NCI-H2029 treated with DMSO at 0.1 percent for 48 hours (cell line): Measurements from ENCODE around the gene KIF27.
A peak's percentile ranks its signal among the peaks of the same experiment; 100 is the strongest.
"Not testable (repeated sequence)": the region's sequence is repeated elsewhere in the genome, so short reads cannot be mapped to it uniquely, and the experiment has no call there.

Source experiments
- DNase-seq: peaks from one replicate; lab custom pipeline; 2025; lab: John Stamatoyannopoulos, UW

Gene KIF27

DNA sequence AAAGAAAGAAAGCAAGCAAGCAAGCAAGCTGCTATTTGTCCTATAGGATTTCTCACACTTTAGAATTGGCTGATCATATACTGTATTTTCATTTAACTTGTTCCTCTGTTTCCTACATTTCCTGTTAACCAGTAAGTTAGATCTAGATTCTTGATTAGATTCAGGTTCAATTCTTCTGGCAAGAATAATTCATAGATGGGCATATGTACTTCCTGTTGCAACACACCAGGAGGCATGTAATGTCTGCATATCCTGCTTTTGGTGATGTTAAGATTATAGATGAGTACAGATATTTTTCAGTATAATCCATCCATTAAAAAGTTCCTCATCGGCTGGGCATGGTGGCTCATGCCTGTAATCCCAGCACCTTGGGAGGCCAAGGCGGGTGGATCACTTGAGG, 10.8 kb upstream of the KIF27 start:
- DNase-seq, result no peak

DNA sequence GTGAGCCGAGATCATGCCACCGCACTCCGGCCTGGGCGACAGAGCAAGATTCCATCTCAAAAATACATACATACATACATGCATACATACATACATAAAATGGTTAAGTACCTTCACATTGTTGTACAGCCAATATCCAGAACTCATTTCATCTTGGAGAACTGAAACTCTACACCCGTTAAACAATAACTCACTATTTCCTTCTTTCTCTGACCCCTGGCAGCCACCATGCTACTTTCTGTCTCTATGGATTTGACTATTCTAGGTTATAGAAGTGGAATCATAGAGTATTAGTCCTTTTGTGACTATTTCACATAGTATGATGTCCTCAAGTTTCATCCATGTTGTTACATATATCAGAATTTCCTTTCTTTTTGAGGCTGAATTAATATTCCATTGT, 9.6 kb upstream of the KIF27 start:
- DNase-seq, result no peak

DNA sequence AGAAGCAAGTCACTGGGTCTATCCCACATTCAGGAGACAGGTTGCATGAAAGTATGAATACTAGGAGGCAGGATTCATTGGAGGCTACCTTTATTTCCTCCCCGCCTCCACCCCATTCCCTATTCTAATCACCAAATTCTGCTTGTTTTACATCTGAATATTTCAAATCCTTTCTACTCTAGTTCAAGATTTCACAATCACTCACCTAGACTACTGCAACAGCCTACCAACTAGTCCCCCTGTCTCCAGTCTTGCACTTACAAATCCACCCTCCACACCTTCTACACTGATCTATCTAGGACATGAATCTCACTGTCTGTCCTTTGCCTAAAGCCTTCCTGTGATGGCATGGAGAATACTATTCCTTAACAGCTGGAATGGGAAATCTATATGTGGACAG, 6.4 kb upstream of the KIF27 start:
- no peak for DNase-seq

DNA sequence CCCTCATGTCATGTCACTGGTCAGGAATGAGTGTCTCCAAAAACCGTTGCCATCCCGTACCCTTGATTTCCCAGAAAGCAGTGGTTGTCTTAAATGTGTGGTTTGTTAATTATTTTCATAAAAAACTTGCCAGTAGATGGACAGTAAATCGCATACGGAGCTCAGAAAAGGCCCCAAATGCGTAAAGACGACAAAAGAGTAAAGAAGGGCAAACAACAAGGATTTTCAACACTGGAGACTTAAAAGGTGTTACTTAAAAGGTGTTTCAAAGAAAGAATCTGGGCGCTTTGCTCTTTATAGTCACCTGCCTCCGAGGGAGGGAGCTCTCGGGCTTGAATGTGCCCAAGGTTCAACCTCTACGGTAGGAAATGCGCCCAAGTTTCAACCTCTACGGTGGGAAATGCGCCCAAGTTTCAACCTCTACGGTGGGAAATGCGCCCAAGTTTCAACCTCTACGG, 734 bp downstream of the KIF27 start:
- DNase-seq, result peak; percentile 35

DNA sequence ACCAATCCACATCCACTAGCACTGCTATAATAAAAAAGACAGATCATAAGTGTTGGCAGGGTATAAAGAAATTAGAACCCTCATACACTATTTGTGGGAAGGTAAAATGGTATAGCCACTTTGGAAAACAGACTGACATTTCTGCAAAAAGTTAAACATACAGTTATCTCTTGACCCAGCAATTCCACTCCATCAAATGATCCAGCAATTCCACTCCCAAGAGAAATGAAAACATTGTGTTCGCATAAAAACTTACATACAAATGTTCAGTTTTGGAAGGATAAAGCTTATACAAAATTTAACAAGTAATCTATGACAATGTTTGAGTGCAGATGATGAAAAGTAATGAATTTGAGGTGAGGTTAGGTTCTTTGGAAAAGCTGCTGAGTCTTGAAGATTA, 2.1 kb downstream of the KIF27 start:
- no peak for DNase-seq

DNA sequence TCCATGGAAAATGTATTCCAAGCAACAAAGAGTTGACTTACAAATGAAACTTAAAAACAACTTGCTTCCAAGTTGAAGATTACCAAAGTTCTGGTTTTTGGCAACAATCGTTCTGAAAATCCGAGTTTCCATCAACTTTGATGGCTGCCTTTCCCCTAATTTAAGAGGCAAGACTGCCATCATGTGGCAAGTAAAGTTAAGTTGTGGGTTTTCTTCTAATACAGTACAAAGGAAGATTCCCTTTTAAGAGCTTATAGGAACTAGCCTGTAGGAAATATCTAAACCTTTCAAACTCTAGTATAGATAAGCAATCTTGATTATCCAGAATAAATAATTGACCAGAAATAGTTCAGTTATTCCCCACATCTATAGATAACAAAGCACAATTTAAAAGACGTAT, 9.0 kb downstream of the KIF27 start:
- DNase-seq, result not testable (repeated sequence)

DNA sequence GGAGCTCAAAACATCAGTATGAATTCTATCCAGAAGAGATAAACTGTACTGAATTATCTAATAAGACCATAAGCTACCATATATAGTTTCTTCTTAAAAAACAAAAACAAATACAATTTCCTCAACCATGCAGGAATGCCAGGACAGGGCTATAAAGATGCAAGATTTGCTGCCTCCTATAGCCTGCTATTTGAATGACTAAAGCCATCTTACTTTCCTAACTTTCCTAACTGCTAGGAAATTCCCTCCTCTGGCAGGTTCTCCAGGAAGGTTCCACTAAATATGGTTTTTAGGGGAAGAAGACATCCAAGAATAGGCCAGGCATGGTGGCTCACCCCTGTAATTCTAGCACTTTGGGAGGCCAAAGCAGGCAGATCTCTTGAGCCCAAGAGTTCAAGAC, 15.1 kb downstream of the KIF27 start:
- DNase-seq, result no peak

DNA sequence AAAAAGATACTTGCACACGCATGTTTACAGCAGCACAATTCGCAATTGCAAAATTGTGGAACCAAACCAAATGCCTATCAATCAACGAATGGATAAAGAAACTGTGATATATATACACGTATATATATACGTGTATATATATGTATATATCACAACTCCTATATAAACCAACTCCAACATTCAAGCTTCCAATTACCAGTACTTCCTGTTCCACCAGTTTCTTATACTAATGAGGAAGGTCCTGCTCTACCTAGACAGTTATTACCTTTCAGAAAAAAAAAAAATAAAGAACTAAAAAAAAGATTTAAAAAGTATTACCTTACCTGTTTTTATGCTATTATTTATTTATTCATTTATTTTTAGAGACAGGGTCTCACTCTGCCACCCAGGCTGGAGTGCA, 20.6 kb downstream of the KIF27 start:
- DNase-seq, result not testable (repeated sequence)

DNA sequence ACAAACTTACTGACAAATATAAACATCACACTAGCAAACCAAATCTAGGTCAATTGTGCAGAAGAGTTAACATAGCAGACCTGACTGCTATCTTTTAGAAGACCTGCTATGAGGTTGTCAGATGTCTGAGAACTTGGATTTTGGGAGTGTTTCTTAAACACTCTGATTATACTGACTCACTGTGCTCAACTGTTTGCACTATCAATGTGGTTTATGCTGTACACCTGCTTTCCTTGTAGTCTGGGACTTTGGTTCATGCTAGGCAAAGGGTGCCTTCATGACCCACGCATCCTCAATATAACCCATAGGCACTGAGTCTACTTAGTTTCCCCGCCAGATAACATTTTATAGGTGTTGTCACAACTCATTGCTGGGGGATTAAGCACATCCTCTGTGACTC, 26.9 kb downstream of the KIF27 start:
- not testable (repeated sequence) for DNase-seq

DNA sequence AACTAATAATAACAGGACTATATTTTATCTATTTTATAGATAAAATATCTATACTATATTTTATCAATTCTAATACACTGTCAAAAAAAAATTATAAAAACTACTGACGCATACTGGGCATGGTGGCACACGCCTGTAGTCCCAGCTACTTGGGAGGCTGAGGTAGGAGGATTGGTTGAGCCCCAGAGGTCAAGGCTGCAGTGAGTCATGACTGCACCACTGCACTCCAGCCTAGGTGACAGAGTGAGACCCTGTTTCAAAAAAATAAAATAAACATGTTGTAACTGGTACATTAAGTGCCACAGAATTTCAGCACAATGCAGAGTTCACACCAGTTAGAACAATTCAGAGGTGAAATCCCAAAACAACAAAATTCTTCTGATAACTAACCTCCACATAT, 34.7 kb downstream of the KIF27 start:
- DNase-seq, result not testable (repeated sequence)

DNA sequence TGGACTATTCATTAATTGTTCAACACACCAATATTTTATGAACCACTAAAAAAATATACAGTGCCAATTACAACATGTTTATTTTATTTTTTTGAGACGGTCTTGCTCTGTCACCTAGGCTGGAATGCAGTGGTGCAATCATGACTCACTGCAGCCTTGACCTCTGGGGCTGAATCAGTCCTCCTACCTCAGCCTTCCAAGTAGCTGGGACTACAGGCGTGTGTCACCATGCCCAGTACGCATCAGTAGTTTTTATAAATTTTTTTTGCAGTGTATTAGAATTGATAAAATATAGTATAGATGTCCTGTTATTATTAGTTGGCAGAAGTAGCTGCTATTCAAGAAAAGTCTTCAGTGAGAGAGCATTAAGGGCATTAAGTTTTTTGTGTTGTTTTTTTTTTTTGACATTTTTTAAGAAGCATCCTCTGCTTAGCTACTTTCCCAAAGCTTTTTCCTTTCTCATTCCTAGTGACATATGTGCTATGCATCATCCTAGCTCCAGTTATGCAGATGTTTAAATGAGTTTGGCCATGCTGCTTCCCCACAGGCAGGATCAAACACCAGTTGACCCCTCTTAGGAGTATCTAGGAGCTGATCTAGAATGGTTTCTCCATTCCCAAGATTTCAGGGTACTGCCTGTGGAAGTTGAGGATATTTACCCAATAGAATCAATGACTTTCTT, 35.5 kb downstream of the KIF27 start:
- DNase-seq, result not testable (repeated sequence)

DNA sequence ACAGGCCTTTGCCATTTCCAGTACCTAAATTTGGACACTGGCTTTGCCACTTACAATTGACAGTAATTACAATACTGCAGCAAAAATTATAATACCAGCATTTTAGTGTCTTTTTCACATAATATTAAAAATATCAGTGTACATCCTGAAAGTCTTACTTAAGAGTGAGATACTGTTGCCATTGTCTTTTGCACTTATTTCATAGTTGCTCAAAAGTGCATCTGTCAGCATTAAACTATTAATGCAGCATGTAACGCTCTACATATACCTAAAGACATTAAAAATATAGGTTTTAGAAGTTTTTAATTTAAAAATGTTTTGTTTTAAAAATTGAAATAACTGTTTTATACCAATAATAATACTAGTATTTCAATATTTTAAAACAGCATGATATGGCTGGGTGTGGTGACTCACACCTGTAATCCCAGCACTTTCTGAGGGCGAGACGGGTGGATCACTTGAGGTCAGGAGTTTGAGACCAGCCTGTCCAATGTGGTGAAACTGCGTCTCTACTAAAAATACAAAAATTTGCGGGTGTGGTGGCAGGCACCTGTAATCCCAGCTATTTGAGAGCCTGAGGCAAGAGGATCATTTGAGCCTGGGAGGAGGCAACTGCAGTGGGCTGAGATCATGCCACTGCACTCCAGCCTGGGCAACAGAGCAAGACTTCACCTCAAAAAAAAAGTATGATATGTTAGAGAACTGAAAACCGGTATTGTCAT, 39.4 kb downstream of the KIF27 start:
- not testable (repeated sequence) for DNase-seq

DNA sequence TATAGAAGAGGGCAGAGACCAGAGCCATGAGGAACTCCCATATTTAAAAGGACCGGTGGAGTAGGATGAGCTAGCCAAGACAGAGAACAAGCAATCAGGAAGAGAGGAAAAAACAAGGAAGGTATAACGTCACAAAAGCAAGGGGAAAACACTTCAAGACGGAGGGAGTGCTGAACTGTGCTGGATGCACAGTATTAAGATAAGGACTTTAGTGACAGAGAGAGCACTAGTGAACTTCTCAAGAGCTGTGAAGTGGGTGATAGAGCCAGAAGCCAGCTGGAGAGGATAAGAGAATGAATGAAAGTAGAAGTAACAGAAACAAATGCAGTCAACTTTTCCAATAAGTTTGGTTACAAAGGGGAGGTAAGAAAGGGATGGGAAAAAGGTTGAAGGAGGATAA, 45.7 kb downstream of the KIF27 start:
- DNase-seq, result not testable (repeated sequence)

DNA sequence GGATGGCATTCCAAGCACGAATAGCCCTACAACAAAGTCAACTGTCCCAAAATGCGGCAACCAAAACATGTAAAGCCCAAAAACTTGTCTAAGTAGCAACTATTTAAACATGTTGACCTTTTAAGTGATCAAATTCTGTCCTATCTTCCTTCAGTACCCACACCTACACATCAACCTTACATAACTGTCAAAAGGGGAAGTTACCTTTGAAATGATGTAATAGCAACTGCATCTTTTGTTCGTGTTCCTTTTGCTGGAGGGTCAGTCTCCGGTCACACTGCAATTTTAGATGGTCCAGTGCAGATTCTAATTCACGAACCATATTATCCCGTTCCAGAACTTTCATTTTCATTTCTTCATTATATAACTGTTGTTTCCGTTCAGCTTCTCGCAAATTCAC, 71.3 kb downstream of the KIF27 start:
- DNase-seq, result not testable (repeated sequence)

DNA sequence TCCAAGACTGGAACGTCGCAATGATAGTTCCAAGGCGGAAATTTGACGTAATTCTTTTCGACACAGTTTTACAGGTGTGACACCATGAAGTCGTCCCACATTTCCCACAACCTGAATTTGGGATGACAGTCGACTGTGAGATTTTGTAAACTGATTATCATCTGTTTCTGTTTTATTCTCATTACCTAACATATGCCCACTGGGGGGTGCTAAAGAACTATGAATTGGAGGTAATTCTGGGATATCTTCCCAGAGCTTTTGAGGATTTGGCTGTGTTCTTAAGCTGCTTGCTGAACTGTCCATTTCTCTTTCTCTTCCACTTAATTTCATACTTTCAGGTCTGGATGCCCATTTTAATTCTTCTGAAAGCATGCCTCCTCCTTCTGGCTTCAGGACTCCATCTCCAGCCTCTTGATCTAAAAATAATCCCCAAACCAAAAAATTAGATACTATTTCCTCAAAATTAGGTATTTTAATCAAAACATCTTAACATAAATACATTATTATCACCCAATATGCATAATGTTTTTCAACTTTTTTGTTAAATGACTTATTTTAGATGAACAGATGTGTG, 84.1 kb downstream of the KIF27 start:
- DNase-seq, result not testable (repeated sequence)

DNA sequence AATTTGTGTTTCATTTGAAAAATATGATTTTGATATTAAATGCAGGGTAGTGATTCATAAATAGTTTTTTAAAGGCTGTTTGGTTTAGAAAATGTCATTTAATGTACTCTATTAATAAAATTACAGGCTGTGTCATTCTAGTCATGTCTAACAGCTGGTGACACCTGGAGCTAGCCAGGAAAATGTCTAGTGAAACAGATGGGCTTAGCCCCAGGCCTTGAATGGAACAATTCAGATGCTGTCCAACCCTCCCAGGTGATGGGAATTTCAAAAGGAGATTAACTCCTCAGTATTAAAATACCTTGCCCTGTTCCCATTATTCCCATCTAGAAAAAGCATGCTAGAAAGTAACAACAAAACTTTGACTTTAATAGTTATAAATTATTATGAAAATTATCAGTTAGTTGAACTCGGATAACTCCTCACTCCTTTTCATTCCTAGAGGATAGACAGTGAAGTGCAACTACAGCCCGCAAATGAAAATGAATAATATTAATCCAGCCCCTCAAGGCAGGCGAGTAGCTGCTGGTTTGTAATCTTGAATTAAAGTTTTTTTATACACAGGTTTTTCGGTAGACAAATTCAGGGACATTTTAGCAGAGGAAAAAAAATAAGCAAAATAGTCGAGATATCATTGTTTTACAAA, 90.7 kb downstream of the KIF27 start:
- not testable (repeated sequence) for DNase-seq

DNA sequence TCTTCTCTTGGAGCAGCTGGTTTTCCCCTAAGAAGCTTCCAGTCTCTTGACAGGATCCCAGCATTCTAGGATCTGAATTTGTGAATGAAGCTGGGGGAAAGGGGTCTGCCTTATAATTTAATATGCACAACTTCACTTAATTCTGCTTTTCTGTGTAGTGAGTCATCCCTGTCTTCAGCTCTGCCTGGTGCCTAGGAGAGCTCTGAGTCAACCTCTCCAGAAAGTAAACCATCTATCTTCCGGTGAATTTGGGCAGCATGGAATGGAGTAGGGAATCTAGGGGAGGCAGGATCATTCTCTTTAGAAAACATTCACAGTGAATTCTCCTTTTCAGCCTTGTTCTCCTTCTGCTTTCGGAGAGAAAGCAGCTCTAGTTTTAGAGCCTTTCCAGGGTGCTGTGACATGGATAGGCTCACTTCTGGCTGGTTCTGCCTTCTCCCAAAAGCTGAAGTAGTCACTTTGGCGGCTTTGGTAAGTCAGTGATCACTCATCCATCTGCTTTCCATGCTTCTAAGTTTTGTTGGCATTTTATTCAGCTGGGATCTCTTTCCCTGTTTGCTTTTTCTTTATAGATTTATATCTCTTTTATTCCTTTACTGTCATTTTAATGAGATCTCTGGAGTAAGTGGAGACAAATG, 96.1 kb downstream of the KIF27 start:
- not testable (repeated sequence) for DNase-seq

DNA sequence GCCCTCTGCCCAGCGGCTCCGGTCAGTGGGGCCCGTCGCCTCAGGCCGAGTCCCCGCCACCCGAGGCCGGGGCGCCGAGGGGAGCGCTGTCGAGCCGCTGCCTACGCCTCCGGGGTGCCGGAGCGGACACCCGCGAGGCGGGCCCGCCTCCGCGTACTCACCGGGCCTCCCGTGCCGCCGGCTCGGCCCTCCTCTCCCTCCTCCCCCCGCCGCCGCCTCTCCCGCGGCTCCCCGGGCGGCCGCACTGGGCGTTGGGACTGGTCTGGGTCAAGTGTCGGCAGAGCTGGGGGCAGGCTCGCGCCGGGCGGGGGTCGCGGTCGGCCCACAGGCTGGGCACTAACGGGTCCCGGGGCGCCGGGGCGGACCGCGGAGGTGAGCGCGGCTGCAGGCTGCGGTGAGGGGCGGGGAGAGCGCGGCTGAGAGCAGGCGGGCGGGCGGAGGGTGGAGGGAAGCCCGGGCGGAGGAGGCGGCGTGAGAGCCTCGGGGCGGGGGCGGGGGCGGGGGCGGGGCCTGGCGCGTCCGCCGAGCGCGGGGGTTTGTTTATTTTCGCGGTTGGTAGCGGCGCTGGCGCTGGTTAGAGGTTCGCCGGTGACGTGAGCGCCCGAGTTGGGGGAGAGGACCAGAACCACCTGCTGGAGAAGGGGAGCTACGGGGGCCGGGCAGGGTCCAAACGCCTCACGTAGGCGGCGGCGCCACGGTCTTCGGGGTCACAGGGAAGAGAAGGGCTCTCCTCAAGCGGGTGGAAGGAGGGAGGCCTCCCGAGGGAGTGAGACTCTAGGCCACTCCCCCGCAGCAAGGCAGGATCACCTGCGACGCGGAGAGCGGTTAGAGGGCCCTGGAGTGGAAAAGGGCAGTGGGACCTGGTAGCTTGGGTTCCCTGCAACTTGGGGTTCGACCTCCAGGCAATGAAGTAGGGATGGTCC, 103.6 kb downstream of the KIF27 start, which contains the start of gene GKAP1:
TSS of gene GKAP1 (minus strand) at position 414 of the 923 bp plus-strand sequence. CDS start 11,252 bp downstream, outside the sequence.
- peak; percentile 17 for DNase-seq

DNA sequence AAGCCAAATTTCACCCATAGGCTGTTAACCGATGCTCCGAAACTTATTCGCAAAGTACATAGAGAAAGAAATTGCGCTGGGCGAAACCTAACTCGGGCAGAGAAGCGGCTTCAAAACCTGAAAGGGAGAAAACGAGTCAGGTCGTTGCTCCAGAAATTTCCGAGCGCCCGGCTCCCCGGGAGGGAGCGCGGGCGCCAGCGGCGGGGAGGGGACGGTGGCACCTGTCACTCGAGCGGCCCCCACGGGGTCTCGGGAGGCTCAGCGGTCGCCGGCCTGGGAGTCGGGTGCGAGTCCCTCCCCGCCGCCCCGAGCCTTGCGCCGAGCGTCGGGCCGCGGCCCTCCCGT, 104.2 kb downstream of the KIF27 start:
- DNase-seq, result not testable (repeated sequence)

DNA sequence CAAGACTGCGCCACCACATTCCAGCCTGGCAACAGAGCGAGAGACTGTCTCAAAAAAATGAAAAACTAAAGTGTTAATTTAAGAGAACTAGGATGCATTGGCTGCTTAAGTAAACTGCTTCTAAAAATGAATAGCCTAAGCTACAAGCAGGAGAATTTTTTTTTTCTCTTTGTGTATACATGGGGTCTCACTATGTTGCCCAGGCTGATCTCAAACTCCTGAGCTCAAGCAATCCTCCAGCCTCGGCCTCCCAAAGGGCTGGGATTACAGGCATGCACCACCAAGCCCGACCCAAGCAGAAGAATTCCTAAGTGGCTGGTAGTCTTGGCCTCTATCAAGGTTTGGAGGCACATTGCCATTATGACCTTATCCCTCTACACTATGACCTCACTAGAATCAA, 106.1 kb downstream of the KIF27 start:
- not testable (repeated sequence) for DNase-seq

DNA sequence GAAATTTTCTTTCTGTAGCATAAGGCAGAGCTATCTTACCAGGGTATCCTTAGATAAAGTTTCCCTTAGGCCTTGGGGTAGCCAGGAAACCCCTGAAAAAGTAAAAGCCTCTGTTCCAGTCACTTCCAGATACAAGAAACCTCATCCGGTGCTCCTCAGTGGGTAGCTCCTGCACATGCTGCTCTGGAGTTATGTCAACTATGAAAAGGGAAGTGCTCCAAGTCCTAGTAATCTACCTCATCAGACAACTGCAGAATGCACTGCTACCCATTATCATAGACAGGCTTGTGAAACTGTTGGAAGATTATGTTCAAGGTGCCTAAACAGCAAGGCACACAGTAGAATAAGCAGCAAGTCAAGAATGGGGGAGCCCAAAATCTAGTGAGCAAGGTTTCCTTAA, 112.0 kb downstream of the KIF27 start:
- DNase-seq, result not testable (repeated sequence)
